Measurements from ENCODE around the gene PRIM1. TPM values are rescaled to one million over a fixed set of nuclear protein-coding genes. Genes with fewer than 3 reads are reported as not detected.

Gene PRIM1
- total RNA-seq, 1 experiment from 2014 or later, result 25.0 TPM

DNA sequence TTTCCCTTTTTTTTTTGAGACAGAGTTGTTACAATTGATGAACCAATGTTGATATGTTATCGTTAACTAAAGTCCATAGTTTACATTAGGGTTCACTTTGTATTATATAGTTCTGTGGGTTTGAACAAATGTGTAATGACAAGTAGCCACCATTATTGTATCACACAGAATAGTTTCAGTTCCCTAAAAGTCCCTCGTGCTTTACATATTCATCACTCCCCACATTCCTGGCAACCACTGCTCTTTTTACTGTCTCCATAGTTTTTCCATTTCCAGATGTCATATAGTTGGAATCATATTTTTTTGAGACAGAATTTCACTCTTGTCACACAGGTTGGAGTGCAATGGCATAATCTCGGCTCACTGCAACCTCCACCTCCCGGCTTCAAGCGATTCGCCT, 23.5 kb upstream of the PRIM1 start:
- DNase-seq (ENCODE audit: low read depth, low spot score) (no peak), ATAC-seq (no peak)
- in situ Hi-C loops (cut with HindIII; ENCODE audit: low pct_unique_long_range_greater_than_20kb, low sequenced_read_pairs), result no loop called here
- ChIA-PET CTCF (interaction anchor here (0.6 kb wide), 1 partner anchor 337 kb away, joined by 4 read pairs; no protein-coding TSS in a partner anchor), POLR2A (no interaction called here)
- no peaks in the 10 kb centered on the region for H3K36me3 ChIP-seq (ENCODE audit: control insufficient read depth, insufficient read depth, low read length)
- H3K4me1 ChIP-seq (ENCODE audit: control insufficient read depth, insufficient read depth, low read length), result no peaks in the 10 kb centered on the region
- no peak overlapping the region for H3K27ac ChIP-seq (ENCODE audit: low read length)
- TF ChIP-seq TCF7L2 (IDR thresholded peaks at IDR 0.05; ENCODE audit: low read depth, low read length) (no peak), POLR2AphosphoS5 (IDR thresholded peaks at IDR 0.05; ENCODE audit: low read depth, low read length) (no peak), SIN3A (IDR thresholded peaks at IDR 0.05; ENCODE audit: borderline replicate concordance, insufficient read depth, low read depth, low read length) (no peak)
- TF ChIP-seq, protein P1, sequence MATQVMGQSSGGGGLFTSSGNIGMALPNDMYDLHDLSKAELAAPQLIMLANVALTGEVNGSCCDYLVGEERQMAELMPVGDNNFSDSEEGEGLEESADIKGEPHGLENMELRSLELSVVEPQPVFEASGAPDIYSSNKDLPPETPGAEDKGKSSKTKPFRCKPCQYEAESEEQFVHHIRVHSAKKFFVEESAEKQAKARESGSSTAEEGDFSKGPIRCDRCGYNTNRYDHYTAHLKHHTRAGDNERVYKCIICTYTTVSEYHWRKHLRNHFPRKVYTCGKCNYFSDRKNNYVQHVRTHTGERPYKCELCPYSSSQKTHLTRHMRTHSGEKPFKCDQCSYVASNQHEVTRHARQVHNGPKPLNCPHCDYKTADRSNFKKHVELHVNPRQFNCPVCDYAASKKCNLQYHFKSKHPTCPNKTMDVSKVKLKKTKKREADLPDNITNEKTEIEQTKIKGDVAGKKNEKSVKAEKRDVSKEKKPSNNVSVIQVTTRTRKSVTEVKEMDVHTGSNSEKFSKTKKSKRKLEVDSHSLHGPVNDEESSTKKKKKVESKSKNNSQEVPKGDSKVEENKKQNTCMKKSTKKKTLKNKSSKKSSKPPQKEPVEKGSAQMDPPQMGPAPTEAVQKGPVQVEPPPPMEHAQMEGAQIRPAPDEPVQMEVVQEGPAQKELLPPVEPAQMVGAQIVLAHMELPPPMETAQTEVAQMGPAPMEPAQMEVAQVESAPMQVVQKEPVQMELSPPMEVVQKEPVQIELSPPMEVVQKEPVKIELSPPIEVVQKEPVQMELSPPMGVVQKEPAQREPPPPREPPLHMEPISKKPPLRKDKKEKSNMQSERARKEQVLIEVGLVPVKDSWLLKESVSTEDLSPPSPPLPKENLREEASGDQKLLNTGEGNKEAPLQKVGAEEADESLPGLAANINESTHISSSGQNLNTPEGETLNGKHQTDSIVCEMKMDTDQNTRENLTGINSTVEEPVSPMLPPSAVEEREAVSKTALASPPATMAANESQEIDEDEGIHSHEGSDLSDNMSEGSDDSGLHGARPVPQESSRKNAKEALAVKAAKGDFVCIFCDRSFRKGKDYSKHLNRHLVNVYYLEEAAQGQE (IDR thresholded peaks at IDR 0.05; ENCODE audit: insufficient read depth in 1 of 2, low read depth in 2 of 2, low read length in 1 of 2), result no peak
- TF ChIP-seq, protein P2, sequence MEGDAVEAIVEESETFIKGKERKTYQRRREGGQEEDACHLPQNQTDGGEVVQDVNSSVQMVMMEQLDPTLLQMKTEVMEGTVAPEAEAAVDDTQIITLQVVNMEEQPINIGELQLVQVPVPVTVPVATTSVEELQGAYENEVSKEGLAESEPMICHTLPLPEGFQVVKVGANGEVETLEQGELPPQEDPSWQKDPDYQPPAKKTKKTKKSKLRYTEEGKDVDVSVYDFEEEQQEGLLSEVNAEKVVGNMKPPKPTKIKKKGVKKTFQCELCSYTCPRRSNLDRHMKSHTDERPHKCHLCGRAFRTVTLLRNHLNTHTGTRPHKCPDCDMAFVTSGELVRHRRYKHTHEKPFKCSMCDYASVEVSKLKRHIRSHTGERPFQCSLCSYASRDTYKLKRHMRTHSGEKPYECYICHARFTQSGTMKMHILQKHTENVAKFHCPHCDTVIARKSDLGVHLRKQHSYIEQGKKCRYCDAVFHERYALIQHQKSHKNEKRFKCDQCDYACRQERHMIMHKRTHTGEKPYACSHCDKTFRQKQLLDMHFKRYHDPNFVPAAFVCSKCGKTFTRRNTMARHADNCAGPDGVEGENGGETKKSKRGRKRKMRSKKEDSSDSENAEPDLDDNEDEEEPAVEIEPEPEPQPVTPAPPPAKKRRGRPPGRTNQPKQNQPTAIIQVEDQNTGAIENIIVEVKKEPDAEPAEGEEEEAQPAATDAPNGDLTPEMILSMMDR (IDR thresholded peaks at IDR 0.05), result no peak
- intact Hi-C loops (cut with micrococcal nuclease; ENCODE audit: unreplicated experiment), result no loop called here
- H3K4me3 ChIP-seq (ENCODE audit: low read depth in 2 of 2, low read length in 2 of 2), result no peak overlapping the region
- H3K9me3 ChIP-seq (ENCODE audit: control insufficient read depth, insufficient read depth, low read depth, low read length), result no peaks in the 10 kb centered on the region
- H3K27me3 ChIP-seq (ENCODE audit: control insufficient read depth, insufficient read depth, low read length), result no peaks in the 10 kb centered on the region
- no TSS peak for BruUV-seq (replicated peaks)

DNA sequence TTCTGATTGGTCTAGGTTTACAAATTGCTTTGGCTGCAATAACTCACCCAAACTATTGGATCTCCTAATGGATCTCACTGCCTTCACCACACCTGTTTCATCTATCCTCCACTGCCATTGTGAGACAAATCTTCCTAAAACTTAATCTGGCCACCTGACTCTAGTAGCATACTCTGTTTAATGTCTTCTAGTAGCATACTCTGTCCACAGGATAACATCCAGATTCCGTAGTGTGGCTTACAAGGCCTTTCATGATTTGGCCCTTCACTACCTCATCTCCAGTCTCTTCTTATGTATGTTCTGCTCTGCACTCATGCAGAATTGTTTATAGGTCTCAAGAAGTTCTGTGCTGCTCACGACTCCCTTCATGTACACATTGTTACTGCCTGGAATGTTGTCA, 21.0 kb upstream of the PRIM1 start:
- CTCF ChIA-PET, result no interaction called here
- H3K9me3 ChIP-seq (ENCODE audit: control insufficient read depth, insufficient read depth, low read depth, low read length), result no peaks in the 10 kb centered on the region
- no peaks in the 10 kb centered on the region for H3K4me1 ChIP-seq (ENCODE audit: control insufficient read depth, insufficient read depth, low read length)
- H3K27ac ChIP-seq (ENCODE audit: low read length), result no peak overlapping the region
- no peak for DNase-seq (ENCODE audit: low read depth, low spot score)
- BruUV-seq (replicated peaks), result no TSS peak
- no peaks in the 10 kb centered on the region for H3K36me3 ChIP-seq (ENCODE audit: control insufficient read depth, insufficient read depth, low read length)
- no peaks in the 10 kb centered on the region for H3K27me3 ChIP-seq (ENCODE audit: control insufficient read depth, insufficient read depth, low read length)
- no peak for ATAC-seq
- H3K4me3 ChIP-seq (ENCODE audit: low read depth in 2 of 2, low read length in 2 of 2), result no peak overlapping the region
- TF ChIP-seq TCF7L2 (IDR thresholded peaks at IDR 0.05; ENCODE audit: low read depth, low read length) (no peak), POLR2AphosphoS5 (IDR thresholded peaks at IDR 0.05; ENCODE audit: low read depth, low read length) (no peak), SIN3A (IDR thresholded peaks at IDR 0.05; ENCODE audit: borderline replicate concordance, insufficient read depth, low read depth, low read length) (no peak)
- TF ChIP-seq, protein P1 (IDR thresholded peaks at IDR 0.05; ENCODE audit: insufficient read depth in 1 of 2, low read depth in 2 of 2, low read length in 1 of 2), result no peak
- TF ChIP-seq, protein P2 (IDR thresholded peaks at IDR 0.05), result no peak
- intact Hi-C loops (cut with micrococcal nuclease; ENCODE audit: unreplicated experiment), result no loop called here
- POLR2A ChIA-PET, result no interaction called here
- in situ Hi-C loops (cut with HindIII; ENCODE audit: low pct_unique_long_range_greater_than_20kb, low sequenced_read_pairs), result no loop called here
